ENCODE measurements around the gene SLC22A23.

- TF ChIP-seq, protein P1, sequence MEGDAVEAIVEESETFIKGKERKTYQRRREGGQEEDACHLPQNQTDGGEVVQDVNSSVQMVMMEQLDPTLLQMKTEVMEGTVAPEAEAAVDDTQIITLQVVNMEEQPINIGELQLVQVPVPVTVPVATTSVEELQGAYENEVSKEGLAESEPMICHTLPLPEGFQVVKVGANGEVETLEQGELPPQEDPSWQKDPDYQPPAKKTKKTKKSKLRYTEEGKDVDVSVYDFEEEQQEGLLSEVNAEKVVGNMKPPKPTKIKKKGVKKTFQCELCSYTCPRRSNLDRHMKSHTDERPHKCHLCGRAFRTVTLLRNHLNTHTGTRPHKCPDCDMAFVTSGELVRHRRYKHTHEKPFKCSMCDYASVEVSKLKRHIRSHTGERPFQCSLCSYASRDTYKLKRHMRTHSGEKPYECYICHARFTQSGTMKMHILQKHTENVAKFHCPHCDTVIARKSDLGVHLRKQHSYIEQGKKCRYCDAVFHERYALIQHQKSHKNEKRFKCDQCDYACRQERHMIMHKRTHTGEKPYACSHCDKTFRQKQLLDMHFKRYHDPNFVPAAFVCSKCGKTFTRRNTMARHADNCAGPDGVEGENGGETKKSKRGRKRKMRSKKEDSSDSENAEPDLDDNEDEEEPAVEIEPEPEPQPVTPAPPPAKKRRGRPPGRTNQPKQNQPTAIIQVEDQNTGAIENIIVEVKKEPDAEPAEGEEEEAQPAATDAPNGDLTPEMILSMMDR (IDR thresholded peaks at IDR 0.05; ENCODE audit: low read length), result no peak
- TF ChIP-seq EZH2phosphoT487 (IDR thresholded peaks at IDR 0.05; ENCODE audit: low read length), result no peak
Measured at GRCh38 chr6:3421791-3422434, 34.9 kb downstream of the SLC22A23 start.

All from MM.1S (cell line).